Epithelial cell of esophagus (primary cell): ENCODE measurements around the gene CDKAL1.

ENCODE experiments used
- DNase-seq: peaks from one replicate; pipeline ENCODE4 v3.0.0; 2010; ENCODE audit warnings: low read depth
- H3K4me3 ChIP-seq: 2 replicates; pipeline ENCODE4 v1.5.1; 2011; ENCODE audit warnings: mild to moderate bottlenecking, low read length, control low read depth
- CTCF ChIP-seq: IDR thresholded peaks from 2 replicates; pipeline ENCODE4 v1.5.1; 2011; ENCODE audit warnings: low read depth, mild to moderate bottlenecking, low read length, control low read depth, inconsistent platforms; ENCODE audit not compliant: insufficient read depth; ENCODE audit errors: missing control alignments

Gene CDKAL1

GRCh38 chr6:20554326-20554725 is 20.1 kb downstream of the CDKAL1 start:
- no peak for DNase-seq
- TF ChIP-seq CTCF, result no peak
- no peak overlapping the region for H3K4me3 ChIP-seq

GRCh38 chr6:20554817-20555216 is 20.6 kb downstream of the CDKAL1 start:
- DNase-seq, result no peak
- TF ChIP-seq CTCF, result no peak
- H3K4me3 ChIP-seq, result no peak overlapping the region

- no peak overlapping the region for H3K4me3 ChIP-seq
- TF ChIP-seq CTCF, result no peak
- DNase-seq, result no peak
Observed at GRCh38 chr6:20559924-20560551, 25.8 kb downstream of the CDKAL1 start.

GRCh38 chr6:20563377-20563776 is 29.1 kb downstream of the CDKAL1 start:
- H3K4me3 ChIP-seq, result no peak overlapping the region
- DNase-seq, result no peak
- TF ChIP-seq CTCF, result no peak

- TF ChIP-seq CTCF, result peak; percentile 29
- H3K4me3 ChIP-seq, result no peak overlapping the region
- peak; percentile 16 for DNase-seq
Observed at GRCh38 chr6:20564269-20564668, 30.0 kb downstream of the CDKAL1 start.

- H3K4me3 ChIP-seq, result no peak overlapping the region
- no peak for TF ChIP-seq CTCF
- no peak for DNase-seq
Observed at GRCh38 chr6:20564777-20565176, 30.5 kb downstream of the CDKAL1 start.

- TF ChIP-seq CTCF, result no peak
- H3K4me3 ChIP-seq, result no peak overlapping the region
Observed at GRCh38 chr6:20565342-20565741, 31.1 kb downstream of the CDKAL1 start.

More at GRCh38 chr6:20565342-20565741, 31.1 kb downstream of the CDKAL1 start:
- no peak for DNase-seq
